COLO668 (cell line): ENCODE data around the gene SLC20A1.
A peak's percentile ranks its signal among the peaks of the same experiment; 100 is the strongest.

ENCODE experiments used
- DNase-seq: peaks from one replicate; lab custom pipeline; 2025; ENCODE audit not compliant: unreplicated experiment; lab: John Stamatoyannopoulos, UW

The SLC20A1 gene

GRCh38 chr2:112674229-112674628, 28.5 kb downstream of the SLC20A1 start:
- no peak for DNase-seq

GRCh38 chr2:112679484-112679883, 33.7 kb downstream of the SLC20A1 start:
- no peak for DNase-seq

DNA sequence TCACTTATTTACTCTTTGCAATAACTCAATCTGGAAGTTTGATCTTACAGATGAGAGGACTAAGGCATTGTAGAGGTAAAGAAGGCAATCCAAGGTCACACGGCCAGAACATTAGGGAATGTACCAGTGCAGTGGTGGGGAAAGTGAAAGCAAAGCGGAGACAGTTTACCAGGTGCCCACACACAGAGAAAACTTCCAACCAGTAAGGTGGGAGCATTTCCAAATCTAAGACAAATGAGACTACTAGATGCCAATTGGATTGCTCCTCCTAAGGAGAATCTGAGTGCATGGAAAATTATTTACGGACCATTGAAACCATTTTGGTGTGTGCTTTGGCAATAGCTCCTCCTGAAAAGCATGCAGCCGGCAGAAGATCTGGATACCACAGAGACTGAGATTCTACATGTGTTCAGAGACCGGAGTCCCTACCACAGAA, 34.9 kb downstream of the SLC20A1 start:
- no peak for DNase-seq

DNA sequence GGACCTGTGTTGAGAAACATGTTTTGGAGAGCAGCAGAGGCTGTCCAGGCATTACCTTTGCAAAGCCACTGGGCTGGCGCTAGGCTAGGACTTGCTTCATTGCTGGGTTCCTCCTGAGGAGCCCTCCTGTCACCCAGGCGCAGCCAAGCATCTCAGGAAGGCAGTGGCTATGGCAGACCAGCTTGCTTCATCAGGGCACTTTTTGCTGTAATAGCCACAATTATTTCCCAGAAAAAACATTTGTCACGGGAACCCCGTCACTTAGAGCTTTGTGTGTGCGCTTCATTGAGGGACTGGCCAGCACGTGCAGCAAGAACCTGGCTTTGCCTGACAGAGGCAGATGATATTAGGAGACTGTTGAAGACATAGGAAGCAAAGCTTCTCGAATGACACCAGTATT, 36.4 kb downstream of the SLC20A1 start:
- no peak for DNase-seq

DNA sequence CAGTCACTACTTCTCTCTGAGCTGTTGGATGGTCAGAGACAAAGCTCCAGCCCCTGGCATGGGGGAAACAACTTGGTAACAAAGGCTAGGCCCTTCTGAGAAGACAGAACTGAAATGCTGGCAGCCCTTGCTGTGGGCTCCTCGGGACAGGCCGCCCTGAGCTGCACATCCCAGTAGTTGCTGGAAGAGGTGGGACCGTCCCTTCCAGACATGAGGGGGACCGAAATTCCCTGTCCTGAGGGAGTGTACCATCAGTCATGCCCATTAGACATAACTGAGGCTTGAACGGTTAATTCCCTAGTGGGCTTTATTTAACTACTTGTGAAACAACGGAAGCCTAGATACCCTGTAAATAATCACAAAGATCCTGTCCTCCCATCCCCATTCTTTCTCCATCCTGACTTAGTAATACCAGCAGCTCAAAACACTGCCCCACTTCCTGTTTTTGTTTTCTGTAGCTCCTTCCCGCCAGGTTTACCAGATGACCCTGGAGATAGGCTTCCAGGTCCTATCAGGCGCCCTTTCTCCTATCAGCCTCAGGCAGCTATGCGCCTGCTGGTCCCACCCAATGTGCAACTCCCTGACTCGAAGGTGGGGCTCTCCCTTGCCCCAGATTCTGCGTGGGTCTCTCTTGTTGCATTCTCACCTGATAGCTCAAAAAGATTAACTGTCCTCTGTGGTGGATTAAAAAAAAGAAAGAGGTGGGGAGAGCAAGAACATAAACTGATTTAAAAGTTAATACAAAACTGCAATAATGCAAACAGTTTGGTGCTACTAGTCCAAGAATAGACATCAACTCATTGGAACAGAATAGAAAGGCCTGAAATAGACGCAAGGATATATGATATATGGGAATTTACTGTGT, 38.0 kb downstream of the SLC20A1 start:
- no peak for DNase-seq

- DNase-seq, result no peak
These were observed 38.7 kb downstream of the SLC20A1 start for GRCh38 chr2:112684415-112684775.

DNA sequence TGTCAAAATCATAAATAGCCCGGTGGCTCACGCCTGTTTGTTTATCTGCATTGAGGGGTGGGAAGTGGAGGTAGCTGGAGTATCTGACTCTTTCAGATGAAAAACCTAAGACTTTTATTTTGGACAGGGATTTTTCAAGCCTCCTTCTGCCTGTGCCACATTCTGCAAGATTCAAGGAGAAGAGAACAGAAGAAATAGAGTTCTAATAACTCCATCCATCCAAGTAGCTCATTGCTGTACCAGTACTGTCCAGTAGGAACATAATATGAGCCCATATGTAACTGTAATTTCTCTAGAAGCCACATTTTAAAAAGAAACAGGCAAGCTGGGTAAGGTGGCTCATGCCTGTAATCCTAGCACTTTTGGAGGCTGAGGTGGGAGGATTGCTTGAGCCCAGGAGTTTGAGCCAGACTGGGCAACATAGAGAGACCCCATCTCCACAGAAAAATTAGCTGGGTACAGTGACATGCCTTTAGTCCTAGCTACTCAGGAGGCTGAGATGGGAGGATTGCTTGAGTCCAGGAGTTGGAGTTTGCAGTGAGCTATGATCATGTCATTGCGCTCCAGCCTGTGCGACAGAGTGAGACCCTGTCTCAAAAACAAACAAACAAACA, 39.6 kb downstream of the SLC20A1 start:
- no peak for DNase-seq

DNA sequence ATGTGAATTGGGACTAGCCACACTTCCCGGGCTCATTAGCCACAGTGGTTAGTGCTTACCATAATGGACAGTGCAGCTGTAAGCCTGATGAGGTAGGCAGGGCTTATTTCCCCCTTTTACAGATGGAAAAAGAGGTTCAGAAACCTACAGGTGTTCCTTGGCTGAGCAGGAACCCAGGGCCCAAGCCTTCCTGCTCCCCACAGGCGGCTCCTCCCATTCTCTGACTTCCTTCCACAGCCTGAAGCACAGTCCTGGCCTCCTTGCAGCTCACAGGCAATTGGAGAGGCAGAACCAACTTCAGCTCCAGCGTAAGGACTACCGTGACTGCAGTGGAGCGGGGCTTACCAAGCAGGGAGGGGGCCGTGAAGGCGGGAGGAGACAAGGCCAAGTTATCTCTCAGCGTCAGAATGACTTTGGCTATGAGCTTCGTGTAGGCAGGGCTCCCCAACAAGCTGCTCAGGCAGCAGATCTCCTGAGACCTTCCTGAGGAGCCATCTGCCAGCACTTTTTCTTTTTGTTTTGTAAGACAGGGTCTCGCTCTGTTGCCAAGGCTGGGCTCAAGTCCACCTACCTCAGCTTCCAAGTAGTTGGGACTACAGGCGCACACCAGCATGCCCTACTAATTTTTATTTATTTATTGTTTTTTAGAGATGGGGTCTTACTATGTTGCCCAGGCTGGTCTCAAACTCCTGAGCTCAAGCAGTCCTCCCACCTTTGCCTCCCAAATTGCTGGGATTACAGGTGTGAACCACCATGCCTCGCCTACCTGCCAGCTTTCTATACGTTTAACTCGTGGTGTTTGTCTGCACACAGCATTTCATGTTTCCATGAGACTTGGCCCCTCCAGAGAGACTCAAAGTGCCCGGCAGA, 40.8 kb downstream of the SLC20A1 start:
- no peak for DNase-seq

DNA sequence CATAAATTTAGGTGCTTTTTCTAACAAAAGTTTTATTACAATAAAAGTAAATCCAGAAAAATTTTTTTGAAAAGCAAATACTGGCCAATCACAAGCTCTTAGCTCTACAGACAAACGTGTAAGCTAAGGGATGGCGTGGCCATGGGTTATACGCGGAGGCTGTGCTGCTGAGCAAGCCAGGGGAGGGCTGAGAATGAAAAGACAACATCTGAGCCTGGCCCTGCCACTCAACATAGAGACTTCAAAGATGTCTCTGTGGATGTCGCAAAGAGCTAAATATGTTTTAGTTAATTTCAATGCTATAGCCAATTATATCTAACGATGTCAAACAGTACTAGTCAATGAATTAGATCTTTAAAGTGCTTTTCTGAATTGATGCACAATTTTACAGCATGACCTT, 41.8 kb downstream of the SLC20A1 start:
- no peak for DNase-seq

GRCh38 chr2:112688086-112688880, 42.5 kb downstream of the SLC20A1 start:
- no peak for DNase-seq

DNA sequence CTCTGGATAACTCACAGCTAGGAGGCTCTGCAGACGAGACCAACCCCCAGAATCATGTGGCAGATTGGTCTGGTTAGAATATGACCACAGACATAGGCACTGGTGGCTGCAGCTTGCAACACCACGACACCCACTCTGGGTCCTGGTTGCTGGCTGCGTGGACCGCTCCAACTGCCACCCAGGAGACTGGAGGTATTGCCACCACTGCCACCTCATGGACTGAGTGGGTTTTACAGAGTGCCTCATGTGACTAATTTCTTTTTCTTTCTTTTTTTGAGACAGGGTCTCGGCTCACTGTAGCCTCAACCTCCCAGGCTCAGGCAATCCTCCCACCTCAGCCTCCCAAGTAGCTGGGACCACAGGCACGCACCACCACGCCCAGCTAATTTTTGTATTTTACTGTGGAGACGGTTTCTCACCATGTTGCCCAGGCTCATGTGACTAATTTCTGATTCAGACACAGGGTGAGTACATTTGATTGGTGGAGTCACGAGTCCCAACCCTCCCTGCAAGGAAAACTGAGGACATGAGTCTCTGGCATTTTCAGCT, 45.2 kb downstream of the SLC20A1 start:
- DNase-seq, result peak; percentile 36

GRCh38 chr2:112691881-112692281, 46.1 kb downstream of the SLC20A1 start:
- no peak for DNase-seq

- peak; percentile 81 for DNase-seq
These were observed 46.8 kb downstream of the SLC20A1 start for GRCh38 chr2:112692495-112692911.

DNA sequence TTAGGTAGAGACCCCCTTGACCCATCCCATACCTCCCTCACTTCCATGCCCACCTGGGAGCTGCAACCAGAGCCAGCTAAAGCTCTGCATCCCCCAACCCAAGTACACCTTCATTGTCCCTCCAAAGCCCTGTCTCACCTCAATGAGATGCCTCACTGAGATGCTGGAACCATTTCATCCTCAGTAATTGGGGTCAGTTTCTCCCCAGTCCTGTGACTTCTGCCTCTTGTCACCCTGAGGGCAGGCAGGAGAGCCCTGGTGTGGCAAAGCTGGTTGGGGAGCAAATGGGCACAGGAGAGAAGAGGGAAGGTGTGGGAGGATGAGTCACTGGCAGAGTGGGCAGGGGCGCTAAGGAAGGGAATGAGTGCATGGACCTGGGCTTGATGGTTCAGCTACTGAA, 47.2 kb downstream of the SLC20A1 start:
- DNase-seq, result no peak

DNA sequence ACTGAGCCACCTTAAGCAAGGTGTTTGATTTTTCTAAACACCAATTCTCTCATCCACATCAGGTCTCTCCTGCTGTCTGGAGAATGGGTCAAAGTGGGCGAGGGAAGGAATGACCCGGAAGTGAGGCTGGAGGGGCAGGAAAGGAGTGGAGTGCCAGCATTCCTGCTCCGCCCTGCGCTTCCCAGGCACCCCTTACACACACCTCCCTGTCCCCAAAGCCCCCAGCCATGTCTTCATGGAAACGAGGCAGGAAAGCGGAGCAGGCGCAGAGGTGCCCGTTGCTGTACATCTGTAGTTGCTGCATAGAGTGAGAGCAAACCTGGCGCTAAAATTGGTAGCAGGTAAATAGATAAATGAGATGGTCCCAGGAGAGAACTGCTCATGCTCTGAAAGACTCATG, 47.9 kb downstream of the SLC20A1 start:
- no peak for DNase-seq

DNA sequence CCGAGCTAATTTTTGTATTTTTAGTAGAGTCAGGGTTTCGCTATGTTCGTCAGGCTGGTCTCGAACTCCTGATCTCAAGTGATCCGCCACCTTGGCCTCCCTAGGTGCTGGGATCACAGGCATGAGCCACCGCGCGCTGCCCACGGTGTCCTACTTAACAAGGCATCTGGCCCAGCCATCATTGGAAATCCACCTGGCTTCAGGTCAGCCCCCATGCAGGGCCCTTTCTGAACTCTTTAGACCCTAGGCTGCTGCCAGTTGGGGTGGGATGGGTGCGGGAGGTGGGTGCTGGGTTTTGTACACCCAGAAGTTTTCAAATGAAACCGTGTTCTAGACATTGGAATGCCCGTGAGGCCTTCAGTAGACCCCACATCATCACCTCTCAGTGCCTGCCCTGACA, 48.4 kb downstream of the SLC20A1 start:
- DNase-seq, result no peak

- DNase-seq, result no peak
These were observed 53.2 kb downstream of the SLC20A1 start for GRCh38 chr2:112698834-112699515.

- DNase-seq, result no peak
These were observed 54.4 kb downstream of the SLC20A1 start for GRCh38 chr2:112699984-112700667.

DNA sequence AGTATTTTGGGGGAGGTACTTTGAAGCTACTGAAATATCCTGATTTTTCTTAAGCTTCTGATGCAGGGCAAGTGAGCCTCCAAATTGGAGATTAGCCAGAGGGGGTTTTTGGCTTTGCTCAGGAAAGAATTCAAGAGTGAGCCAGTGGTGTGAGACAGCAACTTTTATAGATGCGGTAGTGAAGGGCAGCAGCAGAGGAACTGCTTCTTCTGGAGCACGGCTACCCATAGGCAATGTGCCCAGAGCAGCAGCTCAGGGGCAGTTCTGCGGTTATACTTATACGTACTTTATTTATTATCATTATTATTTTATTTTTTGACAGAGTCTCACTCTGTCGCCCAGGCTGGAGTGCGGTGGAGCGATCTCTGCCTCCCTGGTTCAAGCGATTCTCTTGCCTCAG, 55.3 kb downstream of the SLC20A1 start:
- no peak for DNase-seq
